GM12872 (cell line): ENCODE results near the gene NACC2.

Experiments used
- CTCF ChIP-seq: IDR thresholded peaks from 3 replicates; pipeline ENCODE4 v1.5.1; 2011; ENCODE audit warnings: low read depth, mild to moderate bottlenecking, low read length, moderate library complexity; ENCODE audit not compliant: insufficient read depth

NACC2 gene

GRCh38 chr9:136013524-136014034 is 81.5 kb downstream of the NACC2 start:
- TF ChIP-seq CTCF, result no peak

- TF ChIP-seq CTCF, result no peak
Observed at GRCh38 chr9:136013116-136013515, 82.0 kb downstream of the NACC2 start.

- no peak for TF ChIP-seq CTCF
Observed at GRCh38 chr9:136012651-136013050, 82.4 kb downstream of the NACC2 start.

GRCh38 chr9:136011703-136012496 is 83.2 kb downstream of the NACC2 start:
- no peak for TF ChIP-seq CTCF

- no peak for TF ChIP-seq CTCF
Observed at GRCh38 chr9:136011376-136011702, 83.8 kb downstream of the NACC2 start.

- TF ChIP-seq CTCF, result no peak
Observed at GRCh38 chr9:136010615-136011361, 84.3 kb downstream of the NACC2 start.

GRCh38 chr9:136010176-136010575 is 84.9 kb downstream of the NACC2 start:
- TF ChIP-seq CTCF, result no peak
